Large intestine (tissue), 3 donors: ENCODE results near the gene PXDC1. TPM values are rescaled to one million over a fixed set of nuclear protein-coding genes. Genes with fewer than 3 reads are reported as not detected.
A peak's percentile ranks its signal among the peaks of the same experiment; 100 is the strongest.

Experiments used
- DNase-seq, 2 donors: peaks; one replicate each; pipeline versions ENCODE4 v3.0.0 to v3.0.0-alpha.2; 2013
- H3K27ac ChIP-seq: one replicate; pipeline ENCODE4 v1.5.1; 2013; ENCODE audit warnings: low read length
- H3K27me3 ChIP-seq: 2 replicates; pipeline ENCODE4 v1.6.1; 2013; ENCODE audit warnings: low read length; ENCODE audit not compliant: control insufficient read depth, insufficient read depth
- H3K36me3 ChIP-seq: 2 replicates; pipeline ENCODE4 v1.6.1; 2013; ENCODE audit warnings: low read length; ENCODE audit not compliant: control insufficient read depth, insufficient read depth
- H3K4me1 ChIP-seq: one replicate; pipeline ENCODE4 v1.6.1; 2013; ENCODE audit warnings: low read length; ENCODE audit not compliant: control insufficient read depth, insufficient read depth
- H3K4me3 ChIP-seq: one replicate; pipeline ENCODE4 v1.5.1; 2013; ENCODE audit warnings: low read length
- H3K9me3 ChIP-seq: one replicate; pipeline ENCODE4 v1.6.1; 2013; ENCODE audit warnings: mild to moderate bottlenecking, low read depth, low read length, moderate library complexity; ENCODE audit not compliant: control insufficient read depth
- whole genome bisulfite sequencing: methylation state at CpG from one replicate; pipeline ENCODE4 v1.1.5; 2013; ENCODE audit warnings: low lambda C conversion rate; ENCODE audit not compliant: insufficient coverage; 5-methylcytosine and 5-hydroxymethylcytosine counted together
- polyA plus RNA-seq: library from polyadenylated mRNA; unstranded; fragments of 120-200 nt; gene quantifications from one replicate; pipeline ENCODE4 v1.2.1, GENCODE V29; 2013

PXDC1 gene
- polyA plus RNA-seq, 1 donor, result 52.3 TPM

DNA sequence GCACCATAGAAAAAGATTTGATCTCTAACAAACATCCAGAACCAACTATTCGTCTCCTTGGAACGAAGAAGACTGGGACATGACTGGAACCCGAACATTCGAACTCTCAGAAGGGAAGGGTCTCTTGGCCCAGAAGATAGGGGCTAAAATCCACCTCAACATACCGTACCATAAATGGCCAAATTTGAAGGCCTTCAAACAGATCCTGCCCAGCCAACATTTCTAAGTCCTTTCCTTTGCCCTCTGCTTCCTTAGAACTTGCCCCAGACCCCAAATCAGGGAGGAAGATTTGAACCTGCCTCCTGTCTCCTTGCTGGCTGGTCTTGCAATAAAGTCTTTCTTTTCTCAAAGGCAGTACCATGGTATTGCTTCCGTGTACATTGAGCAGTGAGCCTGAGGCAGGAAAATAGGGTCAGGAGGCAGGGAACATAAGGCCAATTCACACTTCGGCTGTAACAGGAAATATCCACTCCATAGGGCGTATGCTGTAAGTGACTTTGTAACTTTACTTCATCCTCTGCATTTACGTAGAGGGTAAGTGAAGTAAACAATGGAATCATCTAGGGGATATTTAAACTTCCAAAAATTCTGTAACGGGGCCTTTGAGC is 1.8 kb upstream of the PXDC1 start:
- Histone ChIP-seq H3K4me1 (peaks cover 22% of the 10 kb centered on the region), H3K36me3 (no peaks in the 10 kb centered on the region), H3K27me3 (no peaks in the 10 kb centered on the region), H3K27ac (no peak overlapping the region), H3K4me3 (no peak overlapping the region), H3K9me3 (peaks cover 3% of the 10 kb centered on the region)
- WGBS, result 95% methylated on average over 4 of the region's 10 CpGs
- peak in 1 of 2 donors; percentile 32 for DNase-seq

DNA sequence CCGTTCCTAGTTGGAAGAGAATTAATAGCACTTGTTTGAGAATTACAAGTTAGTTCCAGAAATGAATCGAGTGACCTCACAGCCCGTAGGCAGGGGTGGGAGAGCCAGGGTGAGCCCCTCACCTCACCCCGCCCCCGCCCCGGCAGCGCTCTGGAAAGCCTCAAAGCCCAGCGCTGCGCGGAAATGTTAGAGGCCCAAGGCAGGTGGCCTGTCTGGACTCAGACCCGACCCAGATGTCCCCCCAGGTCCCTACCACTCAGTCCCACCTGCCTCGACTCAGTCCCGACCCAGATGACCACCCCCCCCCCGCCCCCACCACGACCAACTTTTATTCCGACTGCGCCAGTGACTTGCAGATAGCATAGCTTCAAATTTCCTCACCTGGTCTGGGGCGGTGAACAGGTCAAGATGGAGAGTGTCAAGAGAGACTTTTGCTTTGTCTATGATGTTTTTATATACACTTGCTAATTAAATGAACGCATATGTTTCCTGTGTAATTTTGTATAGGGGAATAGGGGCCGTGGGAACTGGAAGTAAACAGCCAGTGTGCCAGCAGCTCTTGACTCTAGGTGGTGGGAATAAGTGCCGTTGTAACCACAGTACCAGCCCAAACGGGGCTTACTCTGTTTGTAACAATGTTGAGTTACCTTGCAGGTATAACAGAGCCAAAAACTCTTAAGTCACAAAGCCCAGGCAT is 1.2 kb upstream of the PXDC1 start:
- Histone ChIP-seq H3K27me3 (no peaks in the 10 kb centered on the region), H3K27ac (peak overlapping the region; percentile 46), H3K9me3 (no peaks in the 10 kb centered on the region), H3K4me3 (peak overlapping the region; percentile 52), H3K4me1 (peaks cover 26% of the 10 kb centered on the region), H3K36me3 (no peaks in the 10 kb centered on the region)
- WGBS, result no CpG with 5 or more reads among the region's 22 CpGs
- DNase-seq, result no peak

DNA sequence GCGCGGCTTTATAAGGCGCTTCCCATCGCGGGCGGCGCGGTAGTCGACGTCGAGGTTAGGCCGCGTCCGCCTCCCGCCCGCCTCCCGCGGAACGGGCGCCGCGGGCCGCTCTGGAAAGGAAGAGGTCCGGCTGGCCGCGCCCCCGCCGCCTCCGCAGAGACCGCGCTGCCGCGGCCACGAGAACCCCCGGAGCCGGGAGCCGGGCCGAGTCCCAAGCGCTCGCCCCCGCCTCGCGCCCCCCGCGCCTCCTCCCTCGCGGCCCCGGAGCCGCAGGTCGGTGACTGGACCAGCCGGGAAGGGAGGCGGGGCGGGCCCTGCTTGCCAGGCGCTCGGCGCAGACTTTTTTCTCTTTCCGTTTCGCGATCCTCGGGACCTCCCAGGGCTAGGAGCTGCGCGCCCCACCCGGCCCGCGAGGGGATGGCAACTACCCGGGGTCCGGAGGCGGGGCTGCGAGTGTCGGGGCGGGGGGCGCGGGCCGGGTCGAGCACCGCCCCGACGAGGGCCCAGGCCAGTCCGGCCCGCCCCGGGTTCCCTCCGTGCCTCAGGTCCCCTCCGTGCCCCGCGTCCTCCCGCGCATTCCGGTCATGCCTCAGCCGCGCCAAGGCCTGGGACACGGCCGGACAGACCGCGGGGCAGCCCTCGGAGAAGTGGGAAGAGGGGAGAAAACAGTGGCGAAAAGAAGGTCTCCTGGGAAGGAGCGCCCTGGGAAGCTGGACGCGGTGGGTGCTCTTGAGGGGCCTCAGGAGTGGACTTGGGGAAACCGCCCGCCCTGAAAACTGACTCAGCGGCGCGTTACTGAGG is 417 bp upstream of the PXDC1 start:
- Histone ChIP-seq H3K27me3 (no peaks in the 10 kb centered on the region), H3K36me3 (no peaks in the 10 kb centered on the region), H3K27ac (peak overlapping the region; percentile 99), H3K9me3 (no peaks in the 10 kb centered on the region), H3K4me1 (peaks cover 33% of the 10 kb centered on the region), H3K4me3 (peak overlapping the region; percentile 70)
- no CpG with 5 or more reads among the region's 104 CpGs for WGBS
- DNase-seq, result peak; percentile 87 to 94

DNA sequence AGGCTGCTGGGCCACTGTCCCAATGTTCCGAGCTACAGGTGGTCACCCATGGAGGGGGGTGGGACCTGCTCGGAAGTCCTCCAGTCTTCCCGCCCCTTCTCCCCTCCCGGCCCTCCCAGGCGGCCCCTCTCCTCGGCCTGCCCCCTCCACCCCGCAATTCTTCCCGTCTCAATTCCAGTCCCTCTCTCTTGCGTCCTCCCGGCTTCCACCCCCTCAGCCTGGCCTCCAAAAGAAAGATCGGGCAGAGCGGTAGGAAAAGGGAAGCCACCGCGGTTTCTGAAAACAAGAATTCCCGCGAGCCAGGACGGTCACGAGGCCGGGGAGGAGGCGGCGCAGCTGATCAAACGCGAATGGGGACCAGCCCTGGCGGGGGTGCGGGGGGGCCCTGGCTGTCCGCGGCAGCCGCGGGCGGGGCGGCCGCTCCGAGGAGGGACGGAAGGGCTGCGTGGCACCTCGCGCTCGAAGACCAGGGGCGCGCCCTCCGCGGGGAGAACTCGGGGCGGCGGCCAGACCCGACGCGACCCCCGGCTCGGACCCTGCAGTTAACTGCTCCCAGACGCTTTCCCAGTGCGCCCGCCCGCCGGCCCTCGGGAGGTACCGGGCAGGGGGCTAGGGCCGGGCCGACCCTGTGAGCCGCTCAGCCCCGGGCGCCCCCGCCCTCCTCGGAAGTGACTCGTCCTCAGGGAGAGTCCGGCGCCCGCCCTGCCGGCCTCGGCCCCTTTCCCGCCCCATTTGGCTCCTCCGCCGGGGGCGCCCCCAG is 1.0 kb downstream of the PXDC1 start:
- Histone ChIP-seq H3K9me3 (no peaks in the 10 kb centered on the region), H3K36me3 (peaks cover 8% of the 10 kb centered on the region), H3K27me3 (no peaks in the 10 kb centered on the region), H3K4me1 (peaks cover 46% of the 10 kb centered on the region), H3K27ac (peak overlapping the region; percentile 99), H3K4me3 (peak overlapping the region; percentile 70)
- peak; percentile 79 to 91 for DNase-seq
- WGBS, result no CpG with 5 or more reads among the region's 74 CpGs

DNA sequence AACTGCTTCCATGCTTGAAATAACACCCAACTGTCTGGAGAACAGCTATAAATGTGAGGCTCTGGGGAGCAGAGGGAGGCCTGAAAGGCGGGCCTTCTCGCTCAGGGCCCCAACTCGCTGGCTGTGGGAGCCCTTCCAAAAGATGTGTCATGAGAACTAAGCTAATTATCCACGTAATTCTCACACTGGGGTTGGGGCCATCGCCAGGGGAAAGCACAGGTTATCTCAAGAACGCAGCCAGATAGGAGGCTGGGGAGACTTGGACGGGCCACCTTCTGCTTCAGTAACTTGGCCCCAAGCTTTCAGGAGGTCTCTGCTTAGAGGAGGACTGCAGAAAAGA is 1.6 kb downstream of the PXDC1 start:
- Histone ChIP-seq H3K4me1 (peaks cover 46% of the 10 kb centered on the region), H3K27ac (peak overlapping the region; percentile 99), H3K4me3 (peak overlapping the region; percentile 70), H3K36me3 (peaks cover 13% of the 10 kb centered on the region), H3K27me3 (no peaks in the 10 kb centered on the region), H3K9me3 (no peaks in the 10 kb centered on the region)
- DNase-seq, result peak; percentile 74 to 90
- WGBS, result no CpG with 5 or more reads among the region's 7 CpGs

DNA sequence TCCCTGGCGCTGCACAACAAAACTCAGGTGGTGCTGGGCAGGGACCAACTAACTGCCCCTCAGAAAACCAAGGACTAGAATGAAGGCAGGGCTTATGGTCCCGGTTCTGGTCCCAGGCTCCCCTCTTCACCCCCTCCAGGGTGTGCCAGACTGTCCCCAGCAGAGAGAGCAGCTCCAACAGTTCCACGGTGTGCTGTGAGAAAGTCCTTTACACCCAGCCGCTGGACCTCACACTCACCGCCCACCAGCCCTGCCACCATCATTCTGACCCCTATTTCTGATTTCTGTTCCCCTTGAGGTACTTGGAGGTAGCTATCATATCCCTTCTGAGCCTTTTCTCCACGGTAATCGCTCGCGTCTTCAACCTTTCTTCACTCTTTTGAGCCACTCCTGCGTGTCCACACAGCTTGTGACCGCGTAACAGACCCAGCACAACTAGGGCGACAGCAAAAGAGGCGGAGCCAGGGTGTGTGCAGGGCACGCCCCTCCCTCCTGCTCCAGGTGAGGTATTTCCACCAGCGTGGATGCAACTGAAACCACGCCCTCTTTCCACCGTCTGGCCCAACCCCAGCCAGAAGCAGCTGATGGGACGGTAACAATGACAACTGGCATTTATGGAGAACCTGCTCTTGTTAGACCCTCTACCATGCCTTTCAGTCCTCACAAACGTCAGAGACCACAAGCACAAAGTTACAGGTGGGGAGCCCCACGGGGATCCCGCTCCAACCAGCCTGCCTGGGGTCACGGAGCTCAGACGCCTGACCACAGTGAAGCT is 2.3 kb downstream of the PXDC1 start:
- Histone ChIP-seq H3K4me3 (peak overlapping the region; percentile 70), H3K27me3 (no peaks in the 10 kb centered on the region)
- WGBS, result no CpG with 5 or more reads among the region's 24 CpGs

DNA sequence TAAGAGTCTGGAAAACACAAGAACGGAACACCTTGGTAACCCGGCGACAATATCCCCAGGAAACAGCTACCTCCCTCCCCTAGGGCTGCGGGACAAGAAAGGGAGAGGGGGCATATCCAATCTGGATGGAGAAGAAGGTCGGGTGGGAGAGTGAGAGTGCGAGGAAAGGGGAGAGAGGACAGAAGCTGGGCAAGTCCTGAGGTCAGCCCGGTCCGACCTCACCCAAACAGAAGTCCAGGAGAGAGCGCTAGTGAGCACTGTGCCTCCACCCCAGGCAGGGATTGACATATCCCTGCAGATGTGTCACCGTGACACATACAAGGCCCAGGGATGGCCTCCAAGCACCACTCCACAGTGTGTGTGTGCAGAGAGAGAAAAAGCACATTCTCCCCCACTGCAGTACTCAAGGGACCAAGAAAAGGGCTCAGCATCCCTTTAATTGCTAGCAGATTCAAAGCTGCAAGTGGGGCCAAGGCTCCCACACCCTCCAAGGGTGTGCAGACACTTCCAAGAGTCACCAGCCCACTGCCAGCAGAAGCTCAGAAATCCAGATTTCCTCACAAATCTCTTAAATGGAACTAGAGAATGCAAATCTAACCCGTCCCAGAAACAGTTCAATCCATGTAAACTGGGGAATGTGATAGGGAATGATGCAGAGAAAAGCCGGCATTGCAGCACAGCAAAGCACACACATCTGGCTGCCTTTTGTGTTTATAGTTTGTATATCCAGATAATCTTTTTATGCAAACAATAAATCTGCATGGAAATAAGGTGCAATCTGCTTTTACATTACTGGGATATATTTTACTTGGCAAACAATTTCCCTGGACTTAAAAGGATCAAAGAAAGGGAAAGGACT is 3.1 kb downstream of the PXDC1 start:
- WGBS, result no CpG with 5 or more reads among the region's 12 CpGs

More for the DNA sequence above, 2.3 kb downstream of the PXDC1 start:
- Histone ChIP-seq H3K27ac (peak overlapping the region; percentile 99), H3K9me3 (no peaks in the 10 kb centered on the region), H3K4me1 (peaks cover 46% of the 10 kb centered on the region), H3K36me3 (peaks cover 14% of the 10 kb centered on the region)
- peak; percentile 88 to 92 for DNase-seq

DNA sequence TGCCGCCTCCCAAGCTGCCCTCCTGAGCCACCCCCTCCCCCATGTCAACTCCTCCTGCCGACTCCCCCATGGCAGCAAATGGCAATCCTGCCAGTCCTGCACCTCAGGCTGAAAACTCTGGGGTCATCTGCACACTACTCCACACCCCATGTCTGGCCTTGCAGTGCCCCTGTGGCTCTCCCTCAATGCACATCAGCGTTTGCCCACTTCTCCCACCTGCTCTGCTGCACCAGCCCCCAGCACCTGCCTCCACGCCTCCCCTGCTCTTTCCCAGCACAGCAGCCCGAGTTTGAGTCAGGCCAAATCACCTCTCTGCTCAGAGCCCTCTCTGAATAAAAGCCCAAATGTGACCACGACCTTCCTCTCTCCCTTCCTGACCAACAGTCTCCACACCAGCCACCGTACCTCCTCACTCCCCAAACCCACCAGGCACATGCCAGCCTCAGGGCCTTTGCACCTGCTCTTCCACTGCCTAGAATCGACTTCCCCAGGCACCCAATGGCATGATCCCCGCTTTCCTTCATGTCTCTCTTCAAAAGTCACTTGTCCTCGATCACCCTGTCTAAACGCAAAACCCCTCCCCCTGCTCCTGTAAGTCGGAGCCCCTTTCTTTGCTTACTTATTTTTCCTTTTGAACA is 4.3 kb downstream of the PXDC1 start:
- no peaks in the 10 kb centered on the region for H3K27me3 ChIP-seq
- 97% methylated on average over 4 of the region's 12 CpGs for WGBS
- DNase-seq, result no peak
- H3K4me3 ChIP-seq, result no peak overlapping the region
- H3K4me1 ChIP-seq, result peaks cover 48% of the 10 kb centered on the region
- H3K9me3 ChIP-seq, result no peaks in the 10 kb centered on the region
- peaks cover 14% of the 10 kb centered on the region for H3K36me3 ChIP-seq
- no peak overlapping the region for H3K27ac ChIP-seq

More for the DNA sequence above, 3.1 kb downstream of the PXDC1 start:
- peaks cover 14% of the 10 kb centered on the region for H3K36me3 ChIP-seq
- peak overlapping the region; percentile 70 for H3K4me3 ChIP-seq
- H3K4me1 ChIP-seq, result peaks cover 49% of the 10 kb centered on the region
- H3K27ac ChIP-seq, result peak overlapping the region; percentile 99
- no peaks in the 10 kb centered on the region for H3K27me3 ChIP-seq
- H3K9me3 ChIP-seq, result no peaks in the 10 kb centered on the region
- peak; percentile 64 to 74 for DNase-seq

DNA sequence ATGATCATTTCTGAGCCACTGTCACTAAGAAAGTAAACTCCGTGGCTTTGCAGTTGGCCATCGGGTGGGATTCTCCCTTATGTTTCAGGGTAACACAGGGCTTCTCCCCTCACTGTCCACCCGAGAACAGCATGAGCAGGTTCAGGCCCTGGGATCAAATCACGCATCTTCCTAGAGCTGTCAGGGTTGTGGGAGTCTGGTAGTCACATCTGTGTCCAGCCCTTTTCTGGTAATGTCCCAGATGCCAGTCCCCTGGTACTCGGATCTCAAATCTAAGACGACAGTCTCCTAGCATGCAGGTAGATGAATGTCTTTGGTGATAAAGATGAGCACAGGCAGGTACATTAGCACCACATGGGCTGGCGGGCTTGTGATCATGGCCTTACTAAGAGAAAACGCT is 4.8 kb downstream of the PXDC1 start:
- Histone ChIP-seq H3K36me3 (peaks cover 14% of the 10 kb centered on the region), H3K9me3 (no peaks in the 10 kb centered on the region), H3K27me3 (no peaks in the 10 kb centered on the region), H3K4me3 (no peak overlapping the region), H3K4me1 (peaks cover 48% of the 10 kb centered on the region), H3K27ac (no peak overlapping the region)
- WGBS, result no CpG with 5 or more reads among the region's 8 CpGs
- no peak for DNase-seq
